ENCODE results near the gene SLC25A22. TPM values are rescaled to one million over a fixed set of nuclear protein-coding genes. Genes with fewer than 3 reads are reported as not detected.

SLC25A22 gene

DNA sequence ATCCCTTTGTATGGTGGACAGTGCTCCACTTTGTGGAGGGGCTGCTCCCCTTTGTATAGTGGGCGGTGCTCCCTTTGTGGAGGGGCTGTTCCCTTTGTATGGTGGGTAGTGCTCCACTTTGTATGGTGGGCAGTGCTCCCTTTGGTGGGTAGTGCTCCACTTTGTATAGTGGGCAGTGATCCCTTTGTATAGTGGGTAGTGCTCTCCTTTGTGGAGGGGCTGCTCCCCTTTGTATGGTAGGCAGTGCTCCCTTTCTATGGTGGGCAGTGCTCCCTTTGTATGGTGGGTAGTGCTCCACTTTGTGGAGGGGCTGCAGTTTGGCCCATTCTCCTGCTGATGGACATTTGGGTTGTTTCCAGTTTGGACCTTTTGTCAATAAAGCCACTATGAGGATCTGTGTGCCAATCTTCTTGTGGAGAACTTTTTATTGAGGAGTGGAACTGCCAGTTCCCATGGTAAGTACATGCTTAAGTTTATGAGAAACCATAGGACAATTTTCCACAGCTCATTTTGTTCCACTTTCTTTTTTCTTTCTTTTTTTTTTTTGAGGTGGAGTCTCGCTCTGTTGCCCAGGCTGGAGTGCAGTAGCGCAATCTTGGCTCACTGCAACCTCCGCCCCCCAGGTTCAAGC, 55.4 kb downstream of the SLC25A22 start:
- Histone ChIP-seq H3K14ac (ENCODE audit: low read length in 2 of 2) (no peak overlapping the region), H3K4me1 (ENCODE audit: control insufficient read depth, insufficient read depth, low read depth, low read length) (peaks cover 5% of the 10 kb centered on the region), H3K36me3 (ENCODE audit: control insufficient read depth in 1 of 2, insufficient read depth in 2 of 2, low read depth in 1 of 2, low read length in 2 of 2) (no peaks in the 10 kb centered on the region), H3K18ac (ENCODE audit: low read depth in 1 of 2, low read length in 2 of 2) (no peak overlapping the region), H2BK120ac (ENCODE audit: low read depth, low read length) (no peak overlapping the region), H2AK5ac (ENCODE audit: low read length, severe bottlenecking) (no peak overlapping the region), H3K27me3 (ENCODE audit: control insufficient read depth in 1 of 2, insufficient read depth in 1 of 2, low read length in 2 of 2) (peaks cover 4 to 10% of the 10 kb centered on the region in 2 experiments), H3K4me2 (ENCODE audit: low read length, poor library complexity, severe bottlenecking) (no peak overlapping the region), H3K27ac (ENCODE audit: low read length, poor library complexity, severe bottlenecking) (no peak overlapping the region), H4K91ac (ENCODE audit: low read length) (no peak overlapping the region), H3K4ac (ENCODE audit: low read depth in 1 of 2, low read length in 2 of 2) (no peak overlapping the region), H3K79me1 (replicated peaks; ENCODE audit: low read length, poor library complexity, severe bottlenecking) (no peaks in the 10 kb centered on the region), H3K23ac (ENCODE audit: low read length in 2 of 2) (no peak overlapping the region), H2AFZ (ENCODE audit: low read depth, low read length) (no peak overlapping the region), H2BK15ac (ENCODE audit: low read depth, poor library complexity, severe bottlenecking) (no peak overlapping the region), H2BK5ac (ENCODE audit: low read depth, low read length, poor library complexity, severe bottlenecking) (no peak overlapping the region), H3K9ac (ENCODE audit: low read length) (no peak overlapping the region), H2BK12ac (ENCODE audit: low read length in 2 of 2) (no peak overlapping the region), H3K9me3 (ENCODE audit: control insufficient read depth, low read length) (no peaks in the 10 kb centered on the region), H4K8ac (ENCODE audit: low read length) (no peak overlapping the region), H3K4me3 (ENCODE audit: insufficient read depth in 1 of 2, low read depth in 1 of 2, low read length in 2 of 2) (no peak overlapping the region)
- DNase-seq = no peak
- WGBS = 99% methylated on average over 4 of the region's 4 CpGs

DNA sequence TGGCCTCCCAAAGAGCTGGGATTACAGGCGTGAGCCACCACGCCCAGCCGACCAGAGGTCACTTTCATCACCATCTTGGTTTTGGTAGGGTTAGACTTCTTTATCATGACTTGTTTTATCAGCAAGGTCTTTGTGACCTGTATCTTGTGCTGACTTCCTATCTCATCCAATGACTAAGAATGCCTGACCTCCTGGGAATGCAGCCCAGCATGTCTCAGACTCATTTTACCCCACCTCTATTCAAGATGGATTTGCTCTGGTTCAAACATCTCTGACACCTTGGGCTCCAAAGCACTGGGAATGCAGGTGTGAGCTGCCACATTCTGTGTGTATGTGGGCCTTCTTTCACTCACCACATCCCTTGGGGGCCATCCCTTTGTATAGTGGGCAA, 55.9 kb downstream of the SLC25A22 start:
- Histone ChIP-seq H3K27ac (ENCODE audit: low read length, poor library complexity, severe bottlenecking) (no peak overlapping the region), H2BK12ac (ENCODE audit: low read length in 2 of 2) (no peak overlapping the region), H3K4me2 (ENCODE audit: low read length, poor library complexity, severe bottlenecking) (no peak overlapping the region), H2BK120ac (ENCODE audit: low read depth, low read length) (no peak overlapping the region), H2AK5ac (ENCODE audit: low read length, severe bottlenecking) (no peak overlapping the region), H4K8ac (ENCODE audit: low read length) (no peak overlapping the region), H3K9me3 (ENCODE audit: control insufficient read depth, low read length) (no peaks in the 10 kb centered on the region), H2BK5ac (ENCODE audit: low read depth, low read length, poor library complexity, severe bottlenecking) (no peak overlapping the region), H3K4me3 (ENCODE audit: insufficient read depth in 1 of 2, low read depth in 1 of 2, low read length in 2 of 2) (no peak overlapping the region), H3K4ac (ENCODE audit: low read depth in 1 of 2, low read length in 2 of 2) (no peak overlapping the region), H3K9ac (ENCODE audit: low read length) (no peak overlapping the region), H3K14ac (ENCODE audit: low read length in 2 of 2) (no peak overlapping the region), H3K27me3 (ENCODE audit: control insufficient read depth in 1 of 2, insufficient read depth in 1 of 2, low read length in 2 of 2) (peaks cover 4 to 16% of the 10 kb centered on the region in 2 experiments), H4K91ac (ENCODE audit: low read length) (no peak overlapping the region), H3K36me3 (ENCODE audit: control insufficient read depth in 1 of 2, insufficient read depth in 2 of 2, low read depth in 1 of 2, low read length in 2 of 2) (no peaks in the 10 kb centered on the region), H3K23ac (ENCODE audit: low read length in 2 of 2) (no peak overlapping the region), H3K18ac (ENCODE audit: low read depth in 1 of 2, low read length in 2 of 2) (no peak overlapping the region), H2AFZ (ENCODE audit: low read depth, low read length) (no peak overlapping the region), H3K4me1 (ENCODE audit: control insufficient read depth, insufficient read depth, low read depth, low read length) (peaks cover 8% of the 10 kb centered on the region), H3K79me1 (replicated peaks; ENCODE audit: low read length, poor library complexity, severe bottlenecking) (no peaks in the 10 kb centered on the region), H2BK15ac (ENCODE audit: low read depth, poor library complexity, severe bottlenecking) (no peak overlapping the region)
- DNase-seq = no peak
- 90% methylated on average over 2 of the region's 3 CpGs for WGBS

Small RNAs within 50 kb of the gene (small RNA-seq; reads per million reads assigned to genes)
- not detected for gene SNORA52 (ENCODE audit: low read depth)
